HG03066 (cell line): ENCODE measurements around the gene PBX3.

ENCODE experiments used
- ATAC-seq: cut with Tn5 transposase; IDR thresholded peaks from one replicate; pipeline ENCODE4 v1.9.1; 2021; ENCODE audit warnings: low read depth; ENCODE audit not compliant: unreplicated experiment

Gene PBX3

DNA sequence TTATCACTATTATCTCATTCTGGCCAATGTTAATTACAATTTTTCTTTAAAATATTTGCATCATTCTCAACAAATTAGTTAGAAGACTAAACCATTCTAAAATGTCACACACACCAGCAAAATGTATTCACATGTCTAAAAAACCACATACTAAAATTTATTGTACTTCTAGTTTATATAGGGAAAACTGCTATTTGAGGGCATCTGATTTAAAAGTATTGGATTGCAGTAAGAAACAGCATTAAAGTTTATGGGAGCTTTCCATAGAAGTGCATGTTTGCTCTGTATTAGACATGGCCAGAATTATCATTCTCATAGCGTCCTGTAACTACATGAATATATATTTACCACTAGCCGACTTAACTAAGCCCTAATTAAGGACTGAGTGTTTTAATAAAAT is 150.3 kb downstream of the PBX3 start:
- no peak for ATAC-seq

DNA sequence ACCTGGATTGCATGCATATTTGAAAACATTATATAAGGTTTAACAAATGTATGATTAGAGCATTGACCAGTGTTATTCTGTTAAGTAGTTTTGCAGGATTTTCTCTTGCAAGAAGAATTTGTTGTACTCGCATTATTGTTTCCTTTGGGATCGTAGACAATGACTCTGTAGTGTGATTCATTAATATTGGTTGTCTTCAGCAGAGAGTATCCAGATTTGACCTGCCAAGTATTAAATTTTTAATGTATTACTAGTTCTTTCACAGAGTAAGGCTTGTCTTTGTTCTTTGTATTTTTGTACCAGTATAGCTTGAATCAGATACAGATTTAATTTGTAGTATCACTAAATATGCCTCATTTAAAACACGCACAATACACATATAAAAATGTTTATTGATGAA is 155.0 kb downstream of the PBX3 start:
- ATAC-seq: no peak

DNA sequence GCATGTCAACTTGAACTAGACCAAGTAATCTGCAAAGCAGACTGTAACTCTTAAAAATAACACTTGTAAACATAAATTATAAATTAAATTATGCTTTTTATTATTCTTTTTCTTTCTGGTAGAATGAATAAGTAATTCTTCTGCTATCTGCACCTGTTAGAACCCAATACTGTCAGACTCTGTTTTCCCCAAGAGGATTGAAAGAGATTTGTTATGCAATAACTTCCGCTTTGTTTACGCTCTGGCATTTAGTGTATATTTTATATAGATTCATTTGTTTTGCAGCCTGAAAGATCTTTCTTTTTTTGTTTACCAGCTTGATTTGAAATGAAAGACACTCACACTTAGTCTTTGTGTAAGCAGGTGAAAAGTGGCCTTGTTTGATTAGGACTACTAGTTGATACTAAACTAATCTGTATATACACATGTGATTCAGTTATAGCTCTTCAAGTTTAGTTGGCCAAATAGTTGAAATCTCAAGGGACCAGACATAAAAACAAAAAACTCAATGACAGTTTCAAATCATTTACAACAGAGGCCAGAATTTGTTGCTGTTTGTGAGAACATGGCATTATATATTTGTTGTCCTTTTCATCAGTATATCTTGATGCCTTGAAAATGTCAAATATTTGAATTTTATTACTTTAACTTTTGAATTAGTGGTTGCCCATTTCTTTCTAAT is 155.8 kb downstream of the PBX3 start:
- ATAC-seq: no peak

DNA sequence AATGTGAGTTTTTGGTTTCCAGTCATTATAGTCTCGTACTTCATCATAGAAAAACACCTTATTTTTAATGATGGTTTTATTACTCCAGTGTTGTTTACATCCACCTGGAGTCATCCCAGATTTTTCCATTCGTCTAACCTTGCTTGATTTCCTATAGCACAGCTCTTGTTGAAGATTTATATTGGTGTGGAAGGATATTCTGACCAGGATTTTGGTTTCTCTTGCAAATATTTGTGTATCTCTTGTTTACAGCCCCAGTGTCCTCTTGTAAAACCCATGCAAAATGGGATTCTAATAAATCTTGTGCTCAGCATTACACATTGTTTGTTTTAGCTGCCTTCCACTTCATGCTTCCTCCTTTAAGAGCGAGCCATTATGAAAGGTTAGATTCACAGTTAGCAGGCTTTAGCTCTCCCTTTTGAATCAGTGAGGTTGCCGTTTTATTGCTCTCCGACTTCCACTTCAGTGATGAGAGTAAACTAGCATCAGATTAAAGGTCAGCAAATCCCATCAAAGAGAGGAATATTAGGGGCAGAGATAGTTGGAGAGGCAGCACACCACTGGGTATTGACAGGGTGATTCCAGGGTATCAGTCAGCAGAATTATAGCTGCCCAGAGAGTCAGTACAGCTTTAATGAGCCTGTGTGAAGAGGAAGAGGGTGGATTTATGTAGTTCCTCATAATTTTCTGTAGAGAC is 157.1 kb downstream of the PBX3 start:
- ATAC-seq: no peak

DNA sequence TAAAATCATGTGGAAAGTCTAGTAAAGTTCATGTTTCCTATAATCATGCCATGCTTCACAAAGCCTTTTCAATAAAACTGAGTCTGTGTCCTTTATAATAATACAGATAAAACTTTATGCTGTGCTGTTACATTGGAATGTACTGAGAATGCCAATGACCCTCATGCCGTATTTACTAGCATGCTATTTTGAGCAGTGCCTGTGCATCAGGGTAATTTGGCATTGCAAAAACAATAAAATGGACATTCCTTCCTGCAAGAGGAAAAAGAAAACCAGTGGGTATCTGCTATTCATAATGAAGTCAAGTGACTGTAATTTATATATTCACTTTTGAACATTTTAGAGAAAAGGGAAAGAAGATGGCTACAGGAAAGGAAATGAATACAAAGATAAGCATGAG is 159.0 kb downstream of the PBX3 start:
- ATAC-seq: no peak

DNA sequence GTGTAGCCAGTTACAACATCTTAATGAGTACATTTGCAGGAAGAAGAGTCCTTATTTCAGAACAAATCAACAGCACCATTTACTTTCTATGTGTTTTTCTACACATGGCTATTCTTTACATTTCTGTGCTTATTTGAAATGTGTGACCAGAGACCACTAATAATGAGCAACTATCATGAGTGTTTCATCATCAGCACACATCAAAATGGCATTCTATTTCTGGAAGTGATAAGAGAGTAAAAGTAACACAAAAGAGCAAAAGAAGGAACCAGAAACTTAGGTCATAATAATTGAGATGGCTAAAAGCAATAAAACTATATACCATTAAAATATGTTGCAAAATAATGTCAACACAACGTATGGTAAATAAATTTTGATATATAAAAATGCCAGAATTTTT is 159.7 kb downstream of the PBX3 start:
- no peak for ATAC-seq

DNA sequence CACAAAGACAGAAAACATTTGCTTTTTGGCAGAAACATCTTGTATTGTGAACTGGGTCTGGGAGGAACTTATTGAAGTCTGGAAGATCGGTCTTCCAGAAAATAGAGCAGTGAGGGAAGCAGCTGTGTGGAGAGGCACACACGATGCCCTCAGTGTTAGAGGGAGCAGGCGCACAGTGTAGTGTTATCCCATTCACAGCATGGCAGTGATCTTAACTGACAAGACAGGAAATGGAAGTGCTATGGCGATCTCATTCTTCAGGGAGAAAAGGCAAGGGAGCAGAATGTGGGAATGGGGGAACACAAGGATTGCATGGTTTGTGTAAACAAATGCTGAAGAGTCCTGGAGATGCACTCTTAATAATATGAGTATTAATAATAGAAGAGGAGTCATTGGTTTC is 161.0 kb downstream of the PBX3 start:
- no peak for ATAC-seq

DNA sequence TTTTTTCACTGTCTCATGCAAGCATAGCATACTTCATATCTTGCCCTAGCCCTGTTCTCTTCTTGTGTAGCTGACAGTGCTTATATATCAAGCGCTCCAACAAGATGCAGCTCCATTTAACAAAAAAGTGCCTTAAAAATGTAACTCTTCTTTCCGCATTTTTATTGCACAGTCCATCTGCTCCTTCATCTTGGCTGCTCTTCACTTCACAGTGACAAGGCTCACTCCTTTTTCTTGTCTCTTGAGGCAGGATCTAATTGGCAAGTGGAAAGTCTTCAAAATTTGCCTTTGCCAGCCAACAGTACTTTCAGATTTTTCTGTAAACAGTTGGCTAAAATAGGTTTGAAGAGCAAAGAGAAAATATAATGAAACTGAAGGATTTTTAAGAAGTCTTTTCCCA is 161.8 kb downstream of the PBX3 start:
- no peak for ATAC-seq

DNA sequence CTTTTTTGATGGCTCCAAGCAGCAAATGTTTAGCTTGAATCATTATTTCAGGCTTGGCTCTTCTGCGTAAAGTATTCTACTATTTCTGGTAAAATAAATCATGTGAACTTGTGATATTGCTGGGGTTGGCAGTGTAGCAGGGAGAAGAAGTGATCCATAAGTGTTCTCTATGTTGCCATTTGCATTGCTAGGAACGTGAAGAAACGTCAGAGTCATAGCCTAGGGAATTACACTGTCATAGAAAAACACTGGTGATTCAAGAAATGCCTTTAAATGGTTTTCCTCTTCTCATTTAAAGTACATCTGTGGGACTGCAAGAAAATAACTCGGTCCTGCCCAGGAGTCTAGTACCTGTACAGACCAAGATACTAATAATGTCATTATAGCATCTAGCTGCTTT is 162.3 kb downstream of the PBX3 start:
- no peak for ATAC-seq

DNA sequence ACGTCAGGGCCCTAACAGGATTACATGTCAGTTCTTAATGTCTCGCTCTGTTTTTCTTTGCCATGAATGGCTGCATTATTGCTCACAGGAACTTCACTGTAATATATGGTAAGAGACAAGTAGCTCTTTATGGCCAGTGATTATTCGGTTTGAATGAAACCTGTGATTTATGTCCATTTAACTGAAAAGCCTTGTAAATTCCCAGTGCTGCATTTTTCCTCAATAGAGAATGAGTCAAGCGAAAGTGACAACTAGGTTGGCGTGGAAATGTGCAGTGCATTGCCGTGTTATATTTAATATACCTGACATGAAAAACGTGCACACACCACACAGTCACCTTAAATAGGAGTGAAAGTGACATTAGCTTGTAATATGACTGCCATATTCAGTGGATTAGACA is 163.1 kb downstream of the PBX3 start:
- ATAC-seq: no peak

DNA sequence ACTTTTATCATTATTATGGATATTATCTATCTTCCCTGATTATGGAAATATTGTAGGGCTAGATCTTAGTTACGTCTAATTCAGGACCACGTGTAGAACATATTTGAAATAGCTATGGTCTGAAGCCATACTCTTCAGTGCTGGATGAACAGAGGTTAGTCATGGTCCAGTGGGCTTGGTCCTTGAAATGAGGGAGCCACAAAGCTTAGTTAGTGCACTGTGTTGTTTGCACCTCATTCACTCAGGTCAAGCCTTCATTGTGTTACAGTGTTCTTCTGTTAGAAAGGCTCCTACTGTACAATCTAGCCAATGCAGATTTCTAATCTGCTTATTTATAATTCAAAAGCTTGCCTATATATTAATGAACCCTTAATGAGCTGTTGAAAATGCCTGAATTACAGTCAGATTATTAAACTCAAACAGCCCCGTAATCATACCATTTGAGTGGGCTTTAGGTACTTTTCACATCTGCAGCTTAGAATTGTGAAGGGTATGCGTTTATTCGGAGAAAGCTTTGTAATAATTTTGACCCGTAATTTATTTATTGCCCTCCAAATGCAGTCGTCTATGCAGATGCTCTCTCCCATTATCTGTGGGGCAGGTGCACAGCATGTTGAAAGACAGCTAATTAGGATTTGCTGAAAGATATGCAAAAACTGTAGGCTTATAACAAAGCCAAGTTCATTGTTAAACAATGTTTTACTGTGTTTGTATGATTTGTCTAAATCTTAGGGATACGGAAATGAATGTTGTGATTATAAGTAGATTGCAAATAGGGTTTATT is 164.9 kb downstream of the PBX3 start:
- no peak for ATAC-seq

DNA sequence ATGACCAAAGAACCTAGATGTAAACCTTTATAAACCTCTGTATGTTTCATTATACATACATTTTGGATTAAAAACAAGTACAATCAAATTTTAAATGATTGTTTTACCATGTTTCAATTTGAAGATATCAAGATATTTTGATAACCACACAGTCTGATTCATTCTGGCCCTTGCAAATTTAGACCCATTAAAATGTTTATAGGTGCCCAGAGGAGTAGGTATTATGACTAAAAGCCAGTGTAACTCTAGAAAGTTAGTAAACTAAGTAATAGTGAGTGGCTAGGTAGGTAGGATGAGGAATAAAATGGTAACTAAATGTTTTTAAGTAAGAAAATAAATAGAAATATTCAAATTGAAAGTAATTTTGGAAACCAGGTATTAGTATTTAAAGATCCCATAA is 165.5 kb downstream of the PBX3 start:
- ATAC-seq: no peak

DNA sequence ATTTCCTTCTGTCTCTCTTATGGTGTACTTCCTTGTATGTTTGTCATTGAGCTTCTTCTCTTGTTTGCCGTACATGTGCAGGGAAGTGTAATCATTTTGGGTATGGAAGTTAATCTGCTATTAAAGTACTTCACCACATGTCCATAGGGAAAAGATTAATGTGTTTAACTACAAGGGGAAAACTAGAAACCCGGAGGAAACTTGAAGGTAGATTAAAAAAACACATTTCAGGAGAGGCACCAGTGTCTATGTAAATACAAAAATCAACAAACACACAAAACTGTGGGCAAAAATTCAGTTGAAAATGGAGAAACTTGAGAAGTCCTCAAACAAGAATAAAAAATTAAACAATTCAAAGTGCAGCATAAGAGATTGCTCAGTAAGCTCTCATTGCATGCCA is 166.4 kb downstream of the PBX3 start:
- ATAC-seq: no peak

DNA sequence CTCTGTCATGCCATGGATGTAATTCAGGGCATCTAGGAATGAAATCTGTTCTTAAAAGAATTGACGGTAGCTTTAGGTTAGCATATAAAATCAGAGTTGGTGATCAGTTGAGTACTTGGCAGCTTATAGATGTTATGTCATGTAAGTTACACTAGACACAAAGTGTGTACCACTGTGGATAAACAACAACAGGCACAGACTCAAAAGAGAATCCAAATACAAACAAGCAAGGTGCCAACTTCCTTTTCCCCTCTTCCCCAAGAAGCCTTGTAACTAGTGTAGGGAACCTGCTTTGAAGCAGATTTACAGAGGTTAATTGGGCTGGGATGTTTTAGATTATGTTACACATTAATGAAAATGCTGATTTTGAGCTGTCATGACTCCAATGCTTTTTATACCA is 167.2 kb downstream of the PBX3 start:
- no peak for ATAC-seq

DNA sequence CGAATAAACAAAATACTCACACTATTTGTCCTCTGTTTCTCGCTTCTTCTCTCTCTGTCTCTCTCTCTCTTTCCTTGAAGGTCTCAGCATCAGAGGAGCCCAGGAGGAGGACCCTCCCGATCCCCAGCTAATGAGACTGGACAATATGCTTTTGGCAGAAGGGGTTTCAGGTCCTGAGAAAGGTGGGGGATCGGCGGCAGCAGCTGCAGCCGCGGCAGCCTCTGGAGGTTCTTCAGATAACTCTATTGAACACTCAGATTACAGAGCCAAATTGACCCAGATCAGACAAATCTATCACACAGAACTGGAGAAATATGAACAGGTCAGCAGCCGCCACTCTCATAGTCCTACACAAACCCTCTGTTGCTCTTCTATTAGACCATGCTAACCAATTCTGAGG is 168.4 kb downstream of the PBX3 start:
- no peak for ATAC-seq

DNA sequence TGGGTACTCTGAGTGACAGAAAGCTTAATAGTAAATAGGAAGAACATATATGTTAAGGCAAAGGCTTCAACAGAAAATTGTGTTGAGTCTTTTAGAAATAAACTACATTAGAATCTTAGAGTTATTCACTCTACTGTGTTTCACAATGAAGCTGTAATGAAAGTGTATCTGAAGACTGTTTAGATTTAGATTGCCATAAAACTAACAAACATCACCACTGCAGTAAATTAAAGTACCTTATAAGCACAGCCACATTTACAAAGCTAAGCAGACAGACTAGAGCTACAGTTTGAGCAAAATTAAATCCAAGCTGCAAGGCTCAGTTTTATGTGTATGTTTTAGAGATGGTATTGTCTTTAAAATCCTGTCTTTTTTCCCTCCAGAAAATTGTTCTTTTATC is 172.4 kb downstream of the PBX3 start:
- no peak for ATAC-seq

DNA sequence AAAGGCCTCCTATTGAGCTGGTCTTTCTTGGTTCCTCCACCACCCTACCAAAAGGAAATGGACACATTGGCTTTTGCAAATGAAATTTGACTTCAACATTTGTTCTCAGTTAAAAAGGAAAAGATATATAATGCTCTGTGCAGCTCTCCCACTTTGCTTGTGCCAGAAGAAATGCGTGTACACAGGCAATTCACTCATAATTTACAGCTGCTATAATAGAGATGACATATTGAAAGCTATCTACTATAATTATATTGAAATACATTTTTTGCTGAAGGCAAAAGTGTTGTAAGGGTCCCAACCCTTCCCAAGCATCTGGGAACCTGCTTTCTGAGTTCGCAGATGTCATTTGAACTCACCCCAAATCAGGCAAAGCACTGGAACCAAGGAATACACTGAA is 173.2 kb downstream of the PBX3 start:
- no peak for ATAC-seq

DNA sequence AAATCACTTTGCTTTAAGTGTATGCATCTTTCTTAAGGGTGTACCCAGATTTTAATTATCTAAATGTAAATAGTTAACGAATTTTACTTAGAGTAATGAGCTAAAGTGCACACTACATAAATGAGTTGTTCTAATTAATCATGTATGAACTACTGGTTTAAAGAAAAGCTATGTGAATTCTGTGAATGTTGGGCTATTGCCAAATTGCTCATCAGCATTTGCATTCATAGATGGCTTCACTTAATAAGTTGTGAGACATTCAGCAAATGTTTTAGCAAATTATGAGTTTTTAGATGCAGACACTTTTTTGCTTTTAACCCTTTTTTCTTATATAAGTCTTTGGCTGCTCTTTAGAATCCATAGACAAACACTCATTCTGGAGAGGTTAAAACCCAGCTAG is 175.7 kb downstream of the PBX3 start:
- no peak for ATAC-seq

DNA sequence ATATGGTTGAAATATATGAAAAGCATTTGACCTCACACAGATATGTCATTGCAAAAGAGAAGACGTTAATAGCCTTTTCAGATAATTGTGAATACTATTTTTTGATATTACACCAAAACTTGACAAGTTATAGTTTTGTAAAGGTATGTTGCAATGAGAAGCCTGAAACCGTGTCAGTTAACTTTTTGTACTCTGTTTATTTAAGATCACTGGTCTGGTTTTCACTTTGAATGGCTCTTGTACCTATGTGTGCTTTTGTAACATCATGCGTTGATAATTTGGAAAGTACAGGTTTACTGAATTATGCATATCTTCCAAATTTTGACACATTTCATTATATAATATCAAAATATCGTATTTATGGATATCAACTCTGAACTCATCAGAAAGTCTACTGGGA is 177.2 kb downstream of the PBX3 start:
- ATAC-seq: no peak

DNA sequence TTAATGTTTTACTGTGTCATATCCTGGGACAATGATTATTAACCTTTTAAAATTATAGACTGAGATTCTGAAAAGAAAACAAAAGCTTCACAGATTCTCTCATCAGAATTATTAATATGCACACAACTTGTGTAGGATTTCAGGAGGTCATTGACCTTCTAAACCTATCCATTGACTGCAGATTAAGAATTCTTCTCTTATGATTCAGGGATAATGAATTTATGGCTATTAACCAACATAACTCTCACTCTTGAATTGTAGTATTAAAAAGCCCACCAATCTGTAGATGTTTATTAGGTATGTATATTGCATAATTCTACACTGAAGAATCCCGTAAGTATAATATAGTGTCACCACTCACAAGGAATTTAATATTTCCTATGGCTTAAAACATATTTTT is 179.8 kb downstream of the PBX3 start:
- ATAC-seq: no peak

DNA sequence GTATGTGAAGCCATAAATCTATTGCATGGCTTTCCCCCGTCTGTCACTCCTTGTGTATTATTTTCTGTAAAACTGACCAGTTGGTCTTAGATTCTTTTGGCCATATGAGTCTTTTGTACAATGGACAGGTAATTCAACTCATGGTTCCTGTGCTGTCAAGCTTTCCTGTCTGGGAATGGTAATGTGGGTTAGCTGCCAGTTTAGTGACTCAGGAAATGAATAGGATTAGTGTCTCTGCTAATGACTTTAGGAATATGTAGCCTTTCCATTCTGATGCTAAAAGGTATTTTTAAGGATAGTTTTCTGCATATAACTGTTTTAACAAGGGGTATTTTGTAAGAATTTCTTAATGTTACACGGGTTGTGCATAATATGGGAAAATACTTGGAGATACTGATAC is 182.7 kb downstream of the PBX3 start:
- no peak for ATAC-seq

DNA sequence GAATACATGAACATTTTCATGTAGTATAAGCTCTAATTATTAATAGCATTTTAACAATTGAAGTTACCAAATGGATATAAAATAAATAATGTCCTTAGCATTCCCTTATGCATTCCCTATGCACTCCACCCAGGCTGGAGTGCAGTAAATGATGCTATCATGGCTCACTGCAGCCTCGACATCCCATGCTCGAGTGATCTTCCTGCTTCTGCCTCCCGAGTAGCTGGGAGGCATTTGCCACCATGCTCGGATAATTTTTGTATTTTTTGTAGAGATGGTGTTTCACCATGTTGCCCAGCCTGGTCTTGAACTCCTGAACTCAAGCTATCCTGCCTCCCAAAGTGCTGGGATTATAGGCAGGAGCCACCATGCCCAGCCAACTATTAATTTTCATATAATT is 184.0 kb downstream of the PBX3 start:
- no peak for ATAC-seq
